GM15510 (cell line): ENCODE measurements around the gene PRDM16.

ENCODE experiments used
- POLR2A ChIP-seq: IDR thresholded peaks from 3 replicates; pipeline ENCODE4 v1.6.1; 2011; ENCODE audit warnings: borderline replicate concordance; ENCODE audit not compliant: insufficient read length; ENCODE audit errors: extremely low read depth

PRDM16 gene

DNA sequence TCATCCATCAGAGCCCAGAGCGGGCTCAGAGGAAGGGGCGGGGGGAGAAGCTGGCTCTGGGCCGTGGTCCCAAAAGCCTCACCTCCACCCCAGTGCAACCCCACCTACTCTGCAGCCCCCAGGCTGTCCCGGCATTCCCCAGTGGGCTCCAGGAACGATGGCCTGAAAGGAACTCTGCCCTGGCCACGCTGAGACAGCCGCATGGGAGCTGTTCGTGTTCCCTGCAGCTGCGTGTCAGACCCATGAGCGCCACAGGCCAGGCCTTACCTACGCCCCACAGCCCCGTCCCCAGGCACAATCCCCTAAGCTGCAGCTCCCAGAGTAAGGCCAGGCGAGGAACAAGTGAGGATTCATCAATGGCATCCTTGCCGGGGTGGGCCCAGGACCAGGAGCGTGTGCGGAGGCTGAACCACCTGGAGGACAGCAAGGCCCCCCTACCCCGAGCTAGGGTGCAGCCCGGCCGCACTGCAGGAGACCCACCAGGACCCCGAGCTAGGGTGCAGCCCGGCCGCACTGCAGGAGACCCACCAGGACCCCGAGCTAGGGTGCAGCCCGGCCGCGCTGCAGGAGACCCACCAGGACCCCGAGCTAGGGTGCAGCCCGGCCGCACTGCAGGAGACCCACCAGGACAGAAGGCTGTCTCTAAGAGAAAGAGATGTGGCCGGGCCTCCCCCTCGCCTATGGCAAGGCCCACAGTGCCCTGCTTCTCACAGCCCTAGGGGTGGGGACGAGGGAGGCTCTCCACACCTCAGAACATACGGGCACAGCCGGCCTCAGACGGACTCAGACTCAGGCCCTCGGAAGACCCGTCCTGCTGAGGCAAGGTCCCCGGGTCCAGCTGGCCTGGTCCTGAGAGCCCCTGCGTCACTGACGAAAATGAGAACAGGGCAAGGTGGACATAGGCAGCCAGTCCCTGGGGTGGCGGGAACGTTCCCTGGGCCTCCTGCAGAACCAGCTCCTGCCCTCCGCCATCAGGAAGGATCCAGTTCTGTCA is 359.0 kb downstream of the PRDM16 start:
- no peak for TF ChIP-seq POLR2A

DNA sequence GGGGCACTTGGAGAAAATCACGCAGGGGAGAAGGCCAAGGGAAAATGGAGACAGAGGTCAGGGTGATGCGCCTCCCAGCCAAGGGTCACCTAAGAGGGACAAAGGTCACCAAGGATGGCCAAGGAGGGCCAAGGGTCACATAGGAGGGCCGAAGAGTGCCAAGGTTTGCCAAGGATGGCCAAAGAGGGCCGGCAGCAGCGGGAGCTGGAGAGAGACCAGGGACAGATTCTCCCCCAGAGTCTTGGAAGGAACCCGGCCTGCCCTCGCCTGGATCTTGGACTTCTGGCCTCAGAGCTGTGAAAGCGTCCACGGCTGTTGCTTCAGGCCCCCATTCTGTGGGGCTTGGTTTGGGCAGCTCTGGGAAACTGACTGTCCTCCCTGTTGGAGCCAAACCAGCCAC is 359.9 kb downstream of the PRDM16 start:
- TF ChIP-seq POLR2A = no peak

DNA sequence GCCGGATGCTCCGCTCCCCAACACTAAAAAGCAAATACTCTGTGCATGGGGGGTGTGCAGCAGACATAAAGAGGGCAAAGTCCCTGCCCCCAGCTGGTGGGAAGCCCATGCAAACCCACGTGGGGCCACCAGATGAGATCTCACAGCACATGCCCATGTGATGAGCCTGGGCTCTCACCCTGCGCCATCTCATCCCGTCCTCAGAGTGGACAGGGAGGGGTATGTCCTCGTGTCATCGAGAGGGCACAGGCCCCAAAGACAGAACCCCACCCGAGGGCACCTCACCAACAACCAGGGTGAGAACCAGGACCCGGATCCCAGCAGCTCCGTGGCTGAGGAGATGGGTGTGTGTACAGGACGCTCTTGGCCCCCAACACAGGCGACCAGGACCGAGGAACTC is 360.3 kb downstream of the PRDM16 start:
- no peak for TF ChIP-seq POLR2A

DNA sequence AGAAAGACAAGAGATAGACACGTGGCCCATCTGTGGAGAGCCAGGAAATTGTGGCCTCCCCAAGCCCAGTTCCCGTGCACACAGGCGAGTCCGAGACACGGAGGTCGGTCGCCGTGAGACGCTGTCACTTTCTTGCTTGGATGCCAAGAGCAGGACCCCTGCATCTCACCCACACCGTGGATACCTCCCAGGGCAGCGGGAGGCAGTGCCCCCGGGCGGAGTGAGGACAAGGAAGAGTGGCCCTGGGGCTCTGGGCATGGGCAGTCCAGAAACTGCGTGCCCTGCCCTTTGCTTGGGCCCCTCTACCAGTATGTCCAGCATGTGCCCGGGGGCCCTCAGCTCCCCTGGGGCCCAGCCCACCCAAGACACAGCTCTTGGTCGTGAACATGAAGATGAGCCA is 360.8 kb downstream of the PRDM16 start:
- TF ChIP-seq POLR2A = no peak

DNA sequence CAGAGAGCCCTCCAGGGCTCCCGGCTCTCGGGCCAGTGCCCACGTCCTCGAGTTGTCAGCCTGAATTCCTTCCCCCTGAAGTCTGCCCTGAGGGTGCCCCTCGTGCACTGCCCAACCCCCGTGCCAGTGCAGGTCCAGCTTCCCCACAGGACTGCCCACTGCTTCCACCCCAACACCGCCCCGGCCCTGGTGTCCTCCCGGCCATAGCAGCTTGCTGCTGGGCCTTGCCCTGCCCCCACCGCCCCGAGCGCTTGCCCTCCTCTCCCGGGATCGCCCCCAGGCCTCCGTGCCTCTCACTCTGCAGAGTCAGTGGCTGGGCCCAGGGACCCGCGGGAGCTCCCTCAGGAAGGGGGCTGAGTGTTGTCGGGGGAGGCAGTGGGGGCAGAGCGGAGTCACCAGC is 361.4 kb downstream of the PRDM16 start:
- TF ChIP-seq POLR2A = no peak

DNA sequence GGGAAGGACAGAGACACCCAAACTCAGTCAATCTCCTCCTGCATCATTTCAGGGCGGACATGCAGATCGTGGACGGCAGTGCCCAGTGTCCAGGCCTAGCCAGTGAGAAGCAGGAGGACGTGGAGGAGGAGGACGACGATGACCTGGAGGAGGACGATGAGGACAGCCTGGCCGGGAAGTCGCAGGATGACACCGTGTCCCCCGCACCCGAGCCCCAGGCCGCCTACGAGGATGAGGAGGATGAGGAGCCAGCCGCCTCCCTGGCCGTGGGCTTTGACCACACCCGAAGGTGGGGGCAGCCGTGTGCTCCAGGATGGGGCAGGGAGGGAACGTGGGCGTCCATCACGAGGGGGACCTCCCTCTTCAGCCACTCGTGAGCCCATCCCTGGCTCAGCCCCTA is 361.8 kb downstream of the PRDM16 start:
- no peak for TF ChIP-seq POLR2A

DNA sequence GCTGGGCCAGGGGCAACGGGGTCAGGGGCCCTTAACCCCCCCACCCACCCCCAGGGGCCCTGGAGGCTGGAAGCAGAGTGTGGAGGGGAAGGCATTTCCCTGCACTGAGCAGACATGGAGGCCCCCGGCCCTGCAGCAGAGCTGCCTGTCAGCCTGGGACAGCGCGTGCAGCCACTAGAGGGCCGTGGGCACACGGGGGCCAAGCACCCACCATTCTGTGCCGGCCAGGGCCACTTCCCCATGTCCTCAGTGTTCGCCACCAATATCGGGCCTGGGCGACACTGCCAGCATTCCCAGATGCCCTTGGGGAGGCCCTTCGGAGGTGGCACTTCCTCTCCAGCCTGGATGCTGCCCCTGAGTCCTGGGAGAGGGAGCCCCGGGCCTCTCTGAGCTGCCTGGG is 362.3 kb downstream of the PRDM16 start:
- TF ChIP-seq POLR2A = no peak

DNA sequence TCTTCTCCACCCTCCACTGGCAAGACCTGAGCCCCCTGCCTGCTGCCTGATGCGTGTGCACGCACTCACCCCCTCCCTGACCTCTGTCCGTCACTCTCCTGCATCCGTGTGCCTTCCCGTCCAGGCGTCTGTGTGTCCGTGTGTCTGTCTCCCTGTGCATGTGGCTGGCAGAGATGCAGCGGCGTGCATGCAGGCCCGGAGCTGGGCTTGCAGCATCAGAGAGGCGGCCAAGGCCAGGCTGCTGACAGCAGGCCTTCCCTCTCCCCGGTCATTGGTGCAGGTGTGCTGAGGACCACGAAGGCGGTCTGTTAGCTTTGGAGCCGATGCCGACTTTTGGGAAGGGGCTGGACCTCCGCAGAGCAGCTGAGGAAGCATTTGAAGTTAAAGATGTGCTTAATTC is 362.7 kb downstream of the PRDM16 start:
- no peak for TF ChIP-seq POLR2A

DNA sequence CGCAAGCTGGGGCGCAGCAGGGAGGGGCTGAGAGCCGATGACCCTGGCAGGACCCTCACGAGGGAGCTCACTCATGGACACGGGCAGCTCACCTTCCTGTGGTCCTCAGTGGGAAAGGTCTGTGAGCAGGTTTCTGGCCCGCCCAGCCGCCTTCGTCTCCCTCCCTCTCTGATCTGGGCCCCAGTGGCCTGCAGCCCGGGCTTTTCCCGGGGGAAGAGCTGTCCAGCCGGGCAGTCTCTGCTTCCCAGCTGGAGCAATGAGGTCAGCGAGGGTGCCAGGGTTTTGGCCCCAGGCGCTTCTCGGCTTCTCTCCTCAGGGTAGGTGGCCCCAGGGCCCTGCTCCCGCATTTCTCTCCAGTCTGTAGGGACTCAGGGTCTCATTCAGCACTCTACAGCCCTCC is 363.3 kb downstream of the PRDM16 start:
- no peak for TF ChIP-seq POLR2A

DNA sequence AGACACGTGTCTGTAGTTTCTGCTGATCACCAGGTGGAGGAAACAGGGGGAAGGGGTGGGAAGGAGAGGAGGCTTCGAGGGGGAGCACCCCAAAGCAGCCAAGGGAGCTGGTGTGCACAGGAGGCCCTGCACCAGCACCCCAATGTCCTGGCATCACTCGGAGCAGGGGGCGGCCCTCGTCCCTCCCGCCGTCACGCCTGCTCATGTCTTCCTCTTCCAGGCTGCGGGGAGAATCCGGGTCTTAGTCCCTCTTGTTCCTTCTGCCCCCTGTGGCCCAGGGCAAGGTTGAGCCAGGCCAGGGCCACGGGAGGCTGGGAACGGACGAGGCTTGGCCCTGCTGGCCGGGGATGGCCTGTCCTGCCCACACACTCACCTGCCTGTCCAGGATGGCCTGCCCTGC is 364.1 kb downstream of the PRDM16 start:
- TF ChIP-seq POLR2A = no peak

DNA sequence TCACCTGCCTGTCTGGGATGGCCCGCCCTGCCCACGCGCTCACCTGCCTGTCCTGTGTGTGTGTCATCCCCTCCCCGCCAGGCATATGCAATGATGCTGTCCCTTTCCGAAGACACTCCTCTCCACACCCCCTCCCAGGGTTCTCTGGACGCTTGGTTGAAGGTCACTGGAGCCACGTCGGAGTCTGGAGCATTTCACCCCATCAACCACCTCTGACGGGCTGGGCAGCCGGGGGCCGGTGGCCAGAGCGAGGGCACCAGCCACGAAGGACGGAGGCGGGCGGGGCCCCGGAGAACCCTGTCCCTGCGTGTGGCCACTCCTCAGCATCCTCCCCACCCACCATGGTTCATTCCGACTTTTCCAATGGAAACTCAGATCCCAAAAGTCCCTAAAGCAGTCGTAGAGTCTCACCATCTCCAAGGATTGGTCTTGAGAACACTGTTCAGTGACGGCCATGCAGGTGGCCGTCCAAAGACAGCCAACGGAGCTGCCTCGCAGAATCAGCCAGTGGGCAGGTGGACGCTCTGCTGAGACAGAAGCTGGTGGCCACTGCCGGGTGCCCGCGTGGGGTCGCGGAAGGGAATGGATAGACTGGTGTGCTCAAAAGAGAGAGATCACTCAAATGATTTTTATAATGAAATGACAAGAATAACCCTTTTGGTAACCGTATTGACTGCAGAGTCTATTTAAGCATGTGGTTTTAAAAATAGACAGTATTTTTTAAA is 364.8 kb downstream of the PRDM16 start:
- no peak for TF ChIP-seq POLR2A

DNA sequence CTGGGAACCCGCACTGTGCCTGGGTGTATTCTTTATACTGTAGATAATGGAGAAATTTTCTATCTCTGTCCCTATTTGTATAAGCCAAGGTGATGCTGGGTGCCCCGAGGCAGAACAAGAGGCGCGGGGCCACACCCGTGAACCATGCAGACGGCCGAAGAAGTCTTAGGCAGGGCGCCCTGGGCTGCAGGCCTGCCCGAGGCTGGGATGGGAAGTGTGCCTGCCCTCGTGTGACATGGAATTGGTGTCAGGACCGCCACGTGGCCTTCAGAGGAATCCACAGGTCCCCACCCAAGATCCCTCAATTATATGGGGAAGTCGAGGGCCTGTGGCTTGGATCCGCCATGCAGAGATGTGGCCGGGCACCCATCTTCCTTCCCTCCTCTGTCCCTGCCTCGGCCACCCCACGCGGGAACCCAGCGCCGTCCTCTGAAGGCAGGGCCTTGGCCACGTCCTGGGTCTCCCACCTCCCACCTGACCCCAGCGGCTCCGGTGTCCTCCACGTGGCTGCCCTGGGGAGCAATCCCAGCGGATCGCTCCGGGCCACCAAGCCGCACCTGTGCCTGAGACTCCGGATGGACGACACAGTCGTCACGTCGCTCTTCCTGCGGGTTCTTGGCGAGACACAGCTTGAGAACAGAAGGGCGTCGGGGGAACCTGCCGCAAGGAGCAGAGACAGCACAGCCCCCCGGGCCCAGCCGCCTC is 365.6 kb downstream of the PRDM16 start:
- TF ChIP-seq POLR2A = no peak

DNA sequence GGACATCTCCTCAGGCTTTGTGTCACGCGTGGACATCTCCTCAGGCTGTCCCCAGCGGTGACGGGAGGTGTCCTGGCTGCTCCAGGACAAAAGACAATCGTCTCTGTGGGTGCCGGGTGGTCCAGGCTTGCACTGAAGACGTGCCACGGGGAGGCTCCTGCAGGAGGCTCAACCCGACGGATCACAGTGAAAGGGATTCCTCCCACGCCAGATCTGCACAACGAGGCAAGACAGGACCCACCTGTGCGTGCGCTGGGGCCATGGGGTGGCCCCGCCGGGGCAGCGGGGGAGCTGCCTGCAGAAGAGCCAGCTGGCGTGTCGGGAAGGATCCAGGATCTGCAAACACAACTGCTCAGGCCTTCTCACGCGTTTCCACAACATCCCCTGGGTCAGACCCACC is 366.7 kb downstream of the PRDM16 start:
- no peak for TF ChIP-seq POLR2A

DNA sequence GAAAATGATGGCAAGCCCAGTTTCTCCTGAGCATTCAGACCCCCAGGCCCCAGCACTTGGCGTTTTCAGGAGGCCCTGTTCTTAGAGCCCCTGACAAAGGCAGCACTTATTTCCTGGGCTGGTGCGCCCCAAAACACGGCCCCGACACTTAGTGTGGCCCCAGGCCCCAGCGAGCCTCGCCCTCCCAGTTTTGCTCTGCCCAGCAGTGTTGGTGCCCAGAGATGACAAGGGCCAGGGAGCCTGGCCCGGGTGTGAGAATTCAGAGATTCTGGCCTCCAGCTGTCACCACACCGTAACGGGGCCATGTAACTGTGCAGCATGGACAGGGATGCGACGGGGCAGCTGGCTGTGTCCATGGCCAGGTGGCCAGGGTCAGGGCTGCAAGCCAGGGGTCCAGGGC is 367.4 kb downstream of the PRDM16 start:
- no peak for TF ChIP-seq POLR2A

DNA sequence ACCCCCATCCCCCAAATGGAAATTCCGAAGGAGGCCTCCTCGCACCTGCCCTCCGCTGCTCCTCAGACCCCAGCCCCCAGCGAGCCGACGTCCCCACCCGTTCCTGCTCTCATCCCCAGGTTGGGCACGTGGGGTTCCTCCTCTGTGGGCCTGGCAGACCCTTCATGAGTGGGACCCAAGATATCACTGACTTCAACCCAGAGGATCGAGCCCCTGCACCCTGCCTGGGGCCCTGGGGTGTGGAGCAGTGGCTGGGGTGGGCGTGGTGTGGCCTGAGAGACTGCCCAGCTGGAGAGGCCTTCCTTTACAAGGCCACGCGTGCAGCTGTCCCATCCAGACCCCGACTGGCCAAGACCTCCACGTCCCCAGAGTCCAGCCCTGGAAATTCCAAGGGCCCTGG is 367.9 kb downstream of the PRDM16 start:
- TF ChIP-seq POLR2A = no peak
